NCI-H446 (cell line): Measurements from ENCODE around the gene CNIH1.

ENCODE experiments used
- DNase-seq, 2 experiments: peaks; one replicate each; lab custom pipeline; 2025; lab: John Stamatoyannopoulos, UW

CNIH1 gene

GRCh38 chr14:54440873-54441868 lies at the start of gene CNIH1:
Gene CNIH1 (minus strand): TSS chr14:54441374. CDS start chr14:54441327, 47 bp downstream.
- DNase-seq = peak; percentile 85 to 95

DNA sequence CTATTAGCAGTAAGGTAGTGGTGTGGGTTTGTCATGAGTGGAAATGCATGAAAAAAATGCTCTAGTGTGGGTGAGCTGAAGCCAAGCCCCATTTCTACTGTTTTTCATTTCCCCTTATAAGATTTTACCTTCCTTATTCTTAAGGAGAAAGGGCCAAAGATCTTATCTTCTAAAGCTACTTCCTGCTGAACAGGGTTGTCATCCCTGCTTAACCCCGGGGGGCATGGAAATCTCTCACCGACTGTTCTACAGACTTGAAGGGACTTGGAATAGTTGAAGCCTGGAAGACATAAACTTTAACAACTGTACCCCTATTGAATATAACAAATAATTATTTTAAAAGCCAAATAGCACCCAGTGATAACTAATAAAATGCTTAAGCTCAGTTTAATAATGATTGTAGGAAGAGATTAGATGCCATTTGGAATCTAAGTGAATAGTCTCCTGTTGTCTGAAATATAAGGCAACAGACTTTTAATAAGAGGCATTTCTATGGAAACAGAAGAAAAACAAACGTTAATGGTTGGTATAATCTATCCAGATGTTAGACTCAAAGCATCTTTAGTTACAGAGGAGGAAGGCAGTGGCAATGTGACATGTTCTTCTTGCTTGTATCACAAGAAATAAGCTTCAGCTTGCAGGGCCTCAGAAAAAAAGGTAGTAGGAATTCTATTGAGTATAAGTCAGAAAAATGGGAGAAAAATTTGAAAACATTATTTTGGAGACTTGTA lies 49.4 kb upstream of the CNIH1 start:
- no peak for DNase-seq

DNA sequence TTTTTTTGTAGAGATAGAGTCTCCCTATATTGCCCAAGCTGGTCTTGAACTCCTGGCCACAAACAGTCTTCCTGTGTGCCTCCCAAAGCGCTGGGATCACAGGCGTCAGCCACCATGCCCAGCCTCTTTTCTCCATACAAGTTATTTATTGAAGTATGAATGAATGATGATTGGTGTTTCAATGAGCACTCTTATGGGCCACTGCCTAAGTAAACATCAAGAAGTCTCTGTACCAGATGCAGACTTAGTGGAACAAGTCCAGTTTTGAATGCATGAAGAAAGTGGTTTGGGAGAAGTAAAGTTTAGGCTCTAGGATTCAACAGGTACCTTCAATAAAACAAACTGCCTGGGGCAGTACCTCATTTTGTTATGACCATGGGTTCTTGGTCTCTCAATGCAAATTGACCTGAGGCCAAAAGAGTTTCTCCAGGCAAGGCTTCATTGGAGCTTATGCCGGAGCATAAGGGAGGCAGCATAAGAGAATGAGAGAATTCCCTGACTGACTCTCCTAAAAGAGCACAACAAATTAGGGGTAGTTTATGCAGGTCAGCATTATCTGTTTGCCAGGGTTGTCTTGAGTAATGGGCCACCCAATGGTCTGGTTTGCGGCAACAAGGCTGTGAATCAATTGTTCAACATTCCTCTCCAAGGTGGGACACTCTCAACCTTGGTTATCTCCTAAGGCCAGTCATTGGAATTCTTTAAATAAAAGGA lies 48.7 kb upstream of the CNIH1 start:
- peak in 1 of 2 experiments; percentile 9 for DNase-seq

- no peak for DNase-seq
Measured at GRCh38 chr14:54489318-54489683, 48.1 kb upstream of the CNIH1 start.

GRCh38 chr14:54488646-54489317 lies 47.6 kb upstream of the CNIH1 start, which contains the start of gene GMFB:
Gene GMFB (minus strand): TSS chr14:54488980. CDS start chr14:54488927, 53 bp downstream.
- DNase-seq = peak; percentile 76 to 90

DNA sequence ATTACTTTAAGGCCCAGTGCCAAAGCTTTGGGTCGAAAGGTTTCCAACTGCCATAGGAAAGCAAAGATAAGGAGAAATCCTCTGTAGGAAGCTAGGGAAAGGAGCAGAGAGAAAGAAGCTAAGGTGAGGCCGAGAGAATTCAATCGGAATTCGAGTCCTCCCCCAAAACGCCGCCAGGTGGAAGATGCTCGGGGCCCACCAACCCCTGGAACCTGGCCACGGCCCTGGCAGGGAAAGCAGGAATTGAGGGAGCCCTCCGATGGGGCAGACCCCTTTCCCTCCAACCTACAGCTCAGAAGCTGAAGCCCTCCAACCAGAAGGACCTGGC lies 47.1 kb upstream of the CNIH1 start:
- DNase-seq = no peak

- peak; percentile 20 to 34 for DNase-seq
Measured at GRCh38 chr14:54487771-54488170, 46.6 kb upstream of the CNIH1 start.

DNA sequence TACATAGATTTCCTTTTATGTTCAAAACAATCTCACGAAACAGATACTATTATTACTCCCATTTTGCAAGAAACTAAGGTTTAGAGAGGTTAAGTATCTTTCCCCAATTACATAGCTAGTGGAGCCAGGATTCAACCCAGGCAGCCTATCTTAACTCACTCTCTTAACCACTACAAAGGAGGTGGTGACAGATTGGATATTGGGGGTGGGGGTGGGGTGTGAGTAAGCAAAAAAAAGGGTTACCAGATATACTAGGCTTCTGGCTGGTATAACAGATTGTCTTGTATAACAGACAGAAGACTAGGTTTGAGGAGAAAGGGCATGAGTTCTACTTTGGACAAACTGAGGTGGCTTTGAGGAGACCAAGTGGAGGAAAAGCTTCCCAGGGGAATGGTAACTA lies 45.5 kb upstream of the CNIH1 start:
- DNase-seq = no peak

DNA sequence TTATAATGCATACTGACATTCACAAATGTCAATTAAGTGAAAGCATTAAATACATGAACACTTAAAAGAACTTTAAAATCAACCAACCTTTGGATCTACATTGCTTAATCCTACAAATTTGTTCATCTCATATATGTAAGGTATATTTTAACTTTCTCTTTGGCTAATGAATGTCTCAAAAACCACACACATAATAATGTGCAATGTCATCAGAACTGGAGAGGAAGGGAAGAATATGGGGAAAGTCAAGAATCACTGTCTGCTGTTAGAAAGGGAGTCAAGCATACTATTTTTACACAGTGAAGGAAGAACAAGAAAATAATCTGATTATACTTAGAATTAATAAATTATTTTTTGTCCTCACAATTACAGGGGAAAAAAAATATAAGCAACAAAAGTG lies 42.7 kb upstream of the CNIH1 start:
- DNase-seq = no peak

DNA sequence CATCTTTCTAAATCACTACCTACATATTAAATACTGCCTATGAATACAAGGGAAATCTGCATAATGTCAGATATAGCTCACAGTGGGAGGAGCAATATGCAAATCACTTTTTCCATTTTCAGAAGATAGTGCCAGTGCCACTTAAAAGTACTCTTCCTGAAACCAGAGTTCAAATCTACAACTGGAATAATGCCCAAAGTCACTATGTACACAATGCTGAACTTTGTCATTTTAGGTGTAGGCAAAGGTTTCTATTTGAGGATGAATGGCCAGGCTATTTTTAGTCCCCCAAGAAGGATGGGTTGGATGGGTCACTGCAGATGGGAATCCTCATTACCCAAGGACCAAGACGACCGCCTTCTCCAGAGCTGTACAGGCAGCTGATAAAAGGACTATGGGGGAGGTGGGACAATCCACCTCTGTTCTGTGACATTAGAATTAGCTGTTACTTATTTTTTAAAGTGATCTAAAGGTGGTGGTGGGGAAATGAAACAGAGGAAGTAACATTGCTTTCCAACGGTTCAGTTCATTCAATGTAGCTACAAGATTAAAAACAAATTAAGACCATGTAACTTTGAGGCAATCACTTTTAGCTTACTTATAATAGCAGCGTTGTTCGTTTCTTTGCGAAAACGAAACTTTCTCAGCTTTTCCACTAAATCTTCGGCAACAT lies 42.0 kb upstream of the CNIH1 start:
- DNase-seq = no peak

DNA sequence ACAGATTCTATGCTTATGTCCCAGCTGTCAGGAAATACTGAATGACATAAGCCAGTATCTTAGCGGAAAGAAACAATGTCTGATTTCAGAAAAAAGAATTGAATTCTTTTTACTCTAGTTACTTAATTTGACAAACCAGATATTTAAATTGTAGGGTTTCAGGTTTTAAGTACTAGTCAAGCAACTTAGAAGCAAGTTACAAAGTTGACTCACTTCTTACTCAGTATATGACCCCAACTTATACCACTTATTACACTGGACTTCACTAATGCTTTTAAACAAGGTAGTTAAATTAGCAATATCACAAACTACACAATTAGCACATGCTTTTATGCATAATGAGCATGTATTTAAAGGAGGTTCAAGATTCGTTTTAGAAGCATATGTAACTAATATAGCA lies 40.5 kb upstream of the CNIH1 start:
- no peak for DNase-seq

GRCh38 chr14:54480830-54481562 lies 39.8 kb upstream of the CNIH1 start:
- no peak for DNase-seq

- DNase-seq = no peak
Measured at GRCh38 chr14:54478636-54479215, 37.6 kb upstream of the CNIH1 start.

DNA sequence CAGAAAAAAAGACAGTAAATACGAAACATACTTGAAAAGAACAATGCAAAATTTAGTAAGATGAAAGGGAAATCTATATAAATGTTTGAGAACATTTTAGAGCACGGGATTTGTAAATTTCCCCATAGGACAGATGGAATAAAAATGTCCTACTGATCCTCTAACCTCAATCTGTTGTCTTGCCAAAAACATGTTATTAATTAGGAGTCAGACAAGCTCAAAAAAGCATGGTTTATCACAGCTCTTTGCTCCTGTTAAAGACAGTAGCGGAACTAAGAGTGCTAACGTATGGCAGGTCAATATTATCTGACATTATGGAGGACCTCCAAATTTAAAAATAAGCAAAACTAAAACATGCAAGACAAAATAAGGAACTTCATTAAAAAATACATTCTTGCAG lies 34.7 kb upstream of the CNIH1 start:
- no peak for DNase-seq

- DNase-seq = no peak
Measured at GRCh38 chr14:54475187-54475899, 34.2 kb upstream of the CNIH1 start.

GRCh38 chr14:54474232-54474793 lies 33.1 kb upstream of the CNIH1 start:
- DNase-seq = no peak

DNA sequence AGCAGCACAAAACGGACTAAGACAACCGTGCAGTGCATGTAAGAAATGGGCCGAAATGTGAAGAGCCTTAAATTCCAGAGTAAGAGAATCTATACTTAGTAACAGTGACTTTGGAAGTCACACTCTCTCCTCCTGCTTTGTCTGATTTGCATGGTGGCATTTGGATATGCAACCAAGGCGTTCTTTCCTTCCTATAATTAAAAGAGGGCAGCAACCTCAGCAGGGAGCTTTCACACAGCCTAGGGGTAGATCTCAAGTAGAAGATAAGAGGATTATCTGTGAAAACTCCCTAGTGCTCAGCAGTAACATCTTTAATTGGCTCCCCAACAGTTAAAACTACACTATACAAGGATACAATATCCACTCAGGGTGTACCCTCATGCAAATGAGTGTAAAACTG lies 31.1 kb upstream of the CNIH1 start:
- no peak for DNase-seq

- no peak for DNase-seq
Measured at GRCh38 chr14:54471641-54472040, 30.5 kb upstream of the CNIH1 start.

DNA sequence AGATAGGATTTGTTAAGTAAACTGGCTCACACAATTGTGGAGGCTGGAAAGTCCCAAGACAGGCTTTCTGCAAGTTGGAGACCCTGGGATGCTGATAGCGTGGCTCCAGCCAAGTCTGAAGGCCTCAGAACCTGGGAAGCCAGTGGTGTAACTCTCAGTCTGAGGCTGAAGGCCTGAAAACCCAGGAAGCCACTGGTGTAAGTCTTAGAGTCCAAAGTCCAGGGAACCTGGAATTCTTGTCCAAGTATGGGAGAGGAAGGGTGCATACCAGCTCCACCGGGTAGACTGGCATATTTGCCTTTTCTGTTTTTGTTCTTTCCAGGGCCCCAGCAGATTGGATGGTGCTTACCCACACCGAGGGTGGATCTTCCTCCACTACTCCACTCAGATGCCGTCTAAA lies 29.5 kb upstream of the CNIH1 start:
- DNase-seq = no peak
